ENCODE data around the gene ATP1B1. TPM values are rescaled to one million over a fixed set of nuclear protein-coding genes. Genes with fewer than 3 reads are reported as not detected.

ATP1B1 gene
- total and polyA plus RNA-seq, 2 of the 13 experiments (the other 11 are each of a cell fraction or from before 2014, with no cell fraction given): 134 to 135 TPM

GRCh38 chr1:169089776-169090175 is 16.7 kb upstream of the ATP1B1 start:
- ChIA-PET POLR2A (no interaction called here), CTCF (ENCODE audit: low intra/inter-chr PET ratio, low total read pairs) (no interaction called here)
- Histone ChIP-seq H3K27me3 (ENCODE audit: control insufficient read depth in 1 of 2, insufficient read depth in 2 of 2, low read length in 2 of 2) (no peaks in the 10 kb centered on the region; a peak in 1 of 5 replicates), H3K79me2 (ENCODE audit: insufficient read depth, low read length) (no peaks in the 10 kb centered on the region), H3K4me3 (replicated peaks in 1 of 3; ENCODE audit: insufficient read depth in 1 of 3, low read depth in 2 of 3, low read length in 3 of 3) (no peak overlapping the region), H3K27ac (ENCODE audit: extremely low read length, insufficient read depth, low read length) (no peak overlapping the region), H2AFZ (ENCODE audit: low read length) (no peak overlapping the region), H4K20me1 (ENCODE audit: insufficient read depth, low read length) (no peaks in the 10 kb centered on the region), H3K9ac (ENCODE audit: insufficient read depth, low read depth, low read length) (no peak overlapping the region), H3K4me2 (ENCODE audit: low read depth, low read length) (no peak overlapping the region), H3K4me1 (ENCODE audit: insufficient read depth, low read length) (peaks cover 42% of the 10 kb centered on the region), H3K9me3 (ENCODE audit: low read length) (no peaks in the 10 kb centered on the region), H3K36me3 (replicated peaks in 1 of 2; ENCODE audit: control insufficient read depth in 1 of 2, insufficient read depth in 2 of 2, low read length in 2 of 2) (no peaks in the 10 kb centered on the region)
- DNase-seq (ENCODE audit: low spot score): no peak
- ATAC-seq: no peak
- intact Hi-C loops (cut with micrococcal nuclease; ENCODE audit: unreplicated experiment) (no loop called here), in situ Hi-C loops (cut with HindIII; ENCODE audit: extremely low pct_ligation_motif_present, low pct_unique_long_range_greater_than_20kb) (no loop called here)
- WGBS (ENCODE audit: low lambda C conversion rate): 47% methylated on average over 2 of the region's 2 CpGs
- FAIRE-seq: no peak
- BruUV-seq (replicated peaks): no TSS peak
- TF ChIP-seq ADNP (CRISPR knock-in tag; IDR thresholded peaks at IDR 0.05): no peak
- no peak for TF ChIP-seq POLR2AphosphoS5 (IDR thresholded peaks at IDR 0.05; ENCODE audit: low read depth, low read length)
- TF ChIP-seq CERS6 (CRISPR knock-in tag; IDR thresholded peaks at IDR 0.05): no peak
- no peak for TF ChIP-seq SMC3 (IDR thresholded peaks at IDR 0.05; ENCODE audit: low read length)
- TF ChIP-seq MAFK (conservative IDR thresholded peaks at IDR 0.05 in 1 of 2, IDR thresholded peaks at IDR 0.05 in 1 of 2; ENCODE audit: low read length in 2 of 2): no peak
- TF ChIP-seq TFDP1 (CRISPR knock-in tag; IDR thresholded peaks at IDR 0.05; ENCODE audit: borderline replicate concordance): no peak
- TF ChIP-seq HDAC1 (CRISPR knock-in tag; IDR thresholded peaks at IDR 0.05): no peak
- no peak for TF ChIP-seq TCF7L2 (IDR thresholded peaks at IDR 0.05; ENCODE audit: low read depth, low read length)
- TF ChIP-seq THYN1 (CRISPR knock-in tag; IDR thresholded peaks at IDR 0.05; ENCODE audit: borderline replicate concordance, low read depth): no peak
- no peak for TF ChIP-seq ZBTB40 (IDR thresholded peaks at IDR 0.05)
- TF ChIP-seq ZBTB40 (CRISPR knock-in tag; IDR thresholded peaks at IDR 0.05): no peak
- TF ChIP-seq ELK4 (CRISPR knock-in tag; IDR thresholded peaks at IDR 0.05; ENCODE audit: borderline replicate concordance): no peak
- TF ChIP-seq ZNF460 (CRISPR knock-in tag; IDR thresholded peaks at IDR 0.05; ENCODE audit: borderline replicate concordance): no peak
- TF ChIP-seq ZNF572 (CRISPR knock-in tag; IDR thresholded peaks at IDR 0.05): no peak
